Neural cell (in vitro differentiated cells): ENCODE results near the gene TTC39B. TPM values are rescaled to one million over a fixed set of nuclear protein-coding genes. Genes with fewer than 3 reads are reported as not detected.

ENCODE experiments used
- H2AFZ ChIP-seq: fragments of 200-600, 300-800 bp; sonication (generic), shearing (Covaris generic); 2 replicates; pipeline ENCODE4 v1.6.0; 2014; ENCODE audit warnings: low read depth, mild to moderate bottlenecking, antibody characterized with exemption, low read length, moderate library complexity
- H3F3A ChIP-seq: fragments of 200-600 bp; shearing (Covaris generic); 2 replicates; pipeline ENCODE4 v1.6.1; 2016; ENCODE audit warnings: mild to moderate bottlenecking, moderate library complexity, mixed read lengths, antibody characterized with exemption, low read length; ENCODE audit not compliant: insufficient read depth, poor library complexity, severe bottlenecking
- H3K27ac ChIP-seq: fragments of 200-600, 300-800 bp; sonication (generic), shearing (Covaris generic); 2 replicates; pipeline ENCODE4 v1.5.1; 2014; ENCODE audit warnings: mild to moderate bottlenecking, low read length, moderate library complexity
- H3K27me3 ChIP-seq: fragments of 300-800, 200-600 bp; sonication (generic), shearing (Covaris generic); 2 replicates; pipeline ENCODE4 v1.6.0; 2014; ENCODE audit warnings: mild to moderate bottlenecking, low read depth, low read length, moderate library complexity; ENCODE audit not compliant: insufficient read depth
- H3K36me3 ChIP-seq: fragments of 300-800, 200-600 bp; sonication (generic), shearing (Covaris generic); 2 replicates; pipeline ENCODE4 v1.5.1; 2014; ENCODE audit warnings: mild to moderate bottlenecking, antibody characterized with exemption, low read length, moderate library complexity; ENCODE audit not compliant: insufficient read depth
- H3K4me2 ChIP-seq: fragments of 300-800, 200-600 bp; sonication (generic), shearing (Covaris generic); 2 replicates; pipeline ENCODE4 v1.6.0; 2014; ENCODE audit warnings: mild to moderate bottlenecking, low read length
- H3K4me3 ChIP-seq: fragments of 300-800, 200-600 bp; sonication (generic), shearing (Covaris generic); 2 replicates; pipeline ENCODE4 v1.5.1; 2014; ENCODE audit warnings: mild to moderate bottlenecking, low read length, moderate library complexity
- H3K79me2 ChIP-seq: fragments of 200-600 bp; shearing (Covaris generic); replicated peaks from 2 replicates; pipeline ENCODE4 v1.6.0; 2014; ENCODE audit warnings: mild to moderate bottlenecking, low read length, moderate library complexity; ENCODE audit not compliant: insufficient read depth
- H3K9ac ChIP-seq: fragments of 300-800, 200-600 bp; sonication (generic), shearing (Covaris generic); 2 replicates; pipeline ENCODE4 v1.6.1; 2016; ENCODE audit warnings: mild to moderate bottlenecking, low read length, mixed read lengths
- H3K9me2 ChIP-seq: fragments of 200-600 bp; shearing (Covaris generic); 2 replicates; pipeline ENCODE4 v1.6.1; 2016; ENCODE audit warnings: mild to moderate bottlenecking, low read length, mixed read lengths; ENCODE audit not compliant: insufficient read depth
- H3K9me3 ChIP-seq: fragments of 200-600, 300-800 bp; sonication (generic), shearing (Covaris generic); 2 replicates; pipeline ENCODE4 v1.6.1; 2016; ENCODE audit warnings: mild to moderate bottlenecking, mixed run types, low read length, moderate library complexity, mixed read lengths
- H4K20me1 ChIP-seq: fragments of 200-600 bp; shearing (Covaris generic); 2 replicates; pipeline ENCODE4 v1.6.1; 2016; ENCODE audit warnings: mild to moderate bottlenecking, mixed run types; ENCODE audit not compliant: insufficient read depth
- EP300 ChIP-seq: fragments of 450-650 bp; conservative IDR thresholded peaks from 2 replicates; pipeline ENCODE4 v1.6.1; 2014; ENCODE audit warnings: antibody characterized with exemption, mild to moderate bottlenecking, moderate library complexity; ENCODE audit not compliant: poor library complexity, severe bottlenecking
- EZH2 ChIP-seq: fragments of 200-600, 300-800 bp; shearing (Covaris generic), sonication (generic); IDR thresholded peaks from 2 replicates; pipeline ENCODE4 v1.6.1; 2014; ENCODE audit warnings: antibody characterized with exemption, low read length, borderline replicate concordance, mild to moderate bottlenecking; ENCODE audit not compliant: insufficient read depth, poor library complexity, severe bottlenecking
- MXI1 ChIP-seq: fragments of 450-650 bp; conservative IDR thresholded peaks from 2 replicates; pipeline ENCODE4 v1.6.1; 2014; ENCODE audit warnings: antibody characterized with exemption, mild to moderate bottlenecking; ENCODE audit not compliant: poor library complexity, severe bottlenecking
- POLR2AphosphoS5 ChIP-seq: IDR thresholded peaks from 2 replicates; pipeline ENCODE4 v1.6.1; 2012
- RAD21 ChIP-seq: fragments of 450-650 bp; conservative IDR thresholded peaks from 2 replicates; pipeline ENCODE4 v1.6.1; 2014; ENCODE audit warnings: antibody characterized with exemption, mild to moderate bottlenecking, moderate library complexity
- SMC3 ChIP-seq: fragments of 450-650 bp; conservative IDR thresholded peaks from 2 replicates; pipeline ENCODE4 v1.6.1; 2014; ENCODE audit warnings: antibody characterized with exemption, mild to moderate bottlenecking, moderate library complexity; ENCODE audit not compliant: poor library complexity
- TAF1 ChIP-seq: IDR thresholded peaks from 2 replicates; pipeline ENCODE4 v1.6.1; 2012; ENCODE audit warnings: low read depth
- polyA plus RNA-seq: library from polyadenylated mRNA; depleted of rRNA; stranded (reverse); fragments of >200 nt; gene quantifications from 2 replicates; pipeline ENCODE4 v1.2.3, GENCODE V29; 2014
- TF ChIP-seq, protein P1 (sequence below): fragments of 450-650 bp; IDR thresholded peaks from 2 replicates; pipeline ENCODE4 v1.5.1; 2014; ENCODE audit warnings: antibody characterized with exemption, mild to moderate bottlenecking, moderate library complexity; ENCODE audit not compliant: poor library complexity, severe bottlenecking
- TF ChIP-seq, protein P2 (sequence below): IDR thresholded peaks from 2 replicates; pipeline ENCODE4 v1.6.1; 2012; ENCODE audit warnings: borderline replicate concordance

TTC39B gene
- polyA plus RNA-seq, 1 donor from 2014 or later: 2.8 TPM

DNA sequence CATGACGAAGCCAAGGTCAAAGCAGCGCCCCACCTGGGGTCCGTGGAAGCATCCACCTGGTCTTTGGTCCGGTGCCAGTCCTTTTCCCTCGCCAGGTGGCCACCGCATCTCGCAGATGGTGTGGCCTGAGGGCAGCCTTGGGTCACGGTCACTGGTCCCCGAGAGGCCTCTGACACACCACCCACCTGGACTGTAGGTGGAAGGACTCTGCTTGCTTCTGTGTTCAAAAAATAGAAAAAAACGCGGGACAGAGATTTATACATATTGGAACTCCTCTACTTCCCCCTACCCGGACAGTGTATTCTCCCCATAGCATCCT lies 466 bp upstream of the TTC39B start:
- Histone ChIP-seq H3K4me2 (peak overlapping the region; percentile 60), H4K20me1 (no peaks in the 10 kb centered on the region), H3F3A (no peaks in the 10 kb centered on the region), H3K27ac (no peak overlapping the region), H3K9me2 (no peaks in the 10 kb centered on the region), H3K36me3 (no peaks in the 10 kb centered on the region), H3K9me3 (no peaks in the 10 kb centered on the region), H2AFZ (peak overlapping the region; percentile 48), H3K9ac (peak overlapping the region; percentile 47), H3K79me2 (no peaks in the 10 kb centered on the region), H3K4me3 (peak overlapping the region; percentile 86), H3K27me3 (peaks cover 23% of the 10 kb centered on the region)
- no peak for TF ChIP-seq TAF1
- TF ChIP-seq, protein P1, sequence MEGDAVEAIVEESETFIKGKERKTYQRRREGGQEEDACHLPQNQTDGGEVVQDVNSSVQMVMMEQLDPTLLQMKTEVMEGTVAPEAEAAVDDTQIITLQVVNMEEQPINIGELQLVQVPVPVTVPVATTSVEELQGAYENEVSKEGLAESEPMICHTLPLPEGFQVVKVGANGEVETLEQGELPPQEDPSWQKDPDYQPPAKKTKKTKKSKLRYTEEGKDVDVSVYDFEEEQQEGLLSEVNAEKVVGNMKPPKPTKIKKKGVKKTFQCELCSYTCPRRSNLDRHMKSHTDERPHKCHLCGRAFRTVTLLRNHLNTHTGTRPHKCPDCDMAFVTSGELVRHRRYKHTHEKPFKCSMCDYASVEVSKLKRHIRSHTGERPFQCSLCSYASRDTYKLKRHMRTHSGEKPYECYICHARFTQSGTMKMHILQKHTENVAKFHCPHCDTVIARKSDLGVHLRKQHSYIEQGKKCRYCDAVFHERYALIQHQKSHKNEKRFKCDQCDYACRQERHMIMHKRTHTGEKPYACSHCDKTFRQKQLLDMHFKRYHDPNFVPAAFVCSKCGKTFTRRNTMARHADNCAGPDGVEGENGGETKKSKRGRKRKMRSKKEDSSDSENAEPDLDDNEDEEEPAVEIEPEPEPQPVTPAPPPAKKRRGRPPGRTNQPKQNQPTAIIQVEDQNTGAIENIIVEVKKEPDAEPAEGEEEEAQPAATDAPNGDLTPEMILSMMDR: peak; percentile 18

DNA sequence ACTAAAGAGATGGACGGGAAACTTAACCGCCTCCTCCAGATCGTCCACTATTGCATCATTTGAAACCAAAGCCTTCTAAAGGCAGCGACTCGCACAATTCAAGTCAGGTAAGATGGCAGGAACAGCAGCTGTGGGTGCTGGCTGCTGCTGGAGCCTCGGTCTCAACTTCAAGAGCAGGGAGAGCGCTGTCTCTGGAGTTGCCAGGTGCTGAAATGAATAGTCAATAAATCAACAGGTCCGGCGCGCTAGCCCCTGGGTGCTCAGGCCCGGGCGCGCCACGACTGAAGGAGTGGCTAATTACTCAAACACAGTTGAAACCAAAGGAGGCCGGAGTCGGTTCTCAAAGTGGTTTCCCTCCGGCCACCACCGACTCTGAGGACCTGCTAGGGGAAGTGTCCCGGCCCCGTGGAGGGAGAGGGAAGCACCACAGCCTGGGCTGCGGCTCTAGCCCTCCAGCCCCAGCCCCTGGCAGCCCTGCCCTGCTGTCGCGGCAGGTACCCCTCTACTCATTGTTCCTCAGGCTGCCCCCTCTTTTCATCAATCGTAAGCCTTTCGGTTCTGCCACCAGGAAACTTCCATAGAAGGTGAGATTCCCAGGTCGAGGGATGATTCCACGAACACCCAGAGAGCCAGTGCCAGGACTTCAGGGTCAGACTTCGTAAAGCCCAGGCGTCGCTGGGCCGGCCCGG lies 804 bp downstream of the TTC39B start:
- Histone ChIP-seq H3K36me3 (no peaks in the 10 kb centered on the region), H3K4me2 (peak overlapping the region; percentile 19), H3K9me2 (no peaks in the 10 kb centered on the region), H3K27me3 (peaks cover 23% of the 10 kb centered on the region), H2AFZ (peak overlapping the region; percentile 48), H3F3A (no peaks in the 10 kb centered on the region), H3K27ac (no peak overlapping the region), H3K9me3 (no peaks in the 10 kb centered on the region), H4K20me1 (no peaks in the 10 kb centered on the region), H3K79me2 (no peaks in the 10 kb centered on the region), H3K9ac (peak overlapping the region; percentile 47), H3K4me3 (peak overlapping the region; percentile 86)
- TF ChIP-seq, protein P2, sequence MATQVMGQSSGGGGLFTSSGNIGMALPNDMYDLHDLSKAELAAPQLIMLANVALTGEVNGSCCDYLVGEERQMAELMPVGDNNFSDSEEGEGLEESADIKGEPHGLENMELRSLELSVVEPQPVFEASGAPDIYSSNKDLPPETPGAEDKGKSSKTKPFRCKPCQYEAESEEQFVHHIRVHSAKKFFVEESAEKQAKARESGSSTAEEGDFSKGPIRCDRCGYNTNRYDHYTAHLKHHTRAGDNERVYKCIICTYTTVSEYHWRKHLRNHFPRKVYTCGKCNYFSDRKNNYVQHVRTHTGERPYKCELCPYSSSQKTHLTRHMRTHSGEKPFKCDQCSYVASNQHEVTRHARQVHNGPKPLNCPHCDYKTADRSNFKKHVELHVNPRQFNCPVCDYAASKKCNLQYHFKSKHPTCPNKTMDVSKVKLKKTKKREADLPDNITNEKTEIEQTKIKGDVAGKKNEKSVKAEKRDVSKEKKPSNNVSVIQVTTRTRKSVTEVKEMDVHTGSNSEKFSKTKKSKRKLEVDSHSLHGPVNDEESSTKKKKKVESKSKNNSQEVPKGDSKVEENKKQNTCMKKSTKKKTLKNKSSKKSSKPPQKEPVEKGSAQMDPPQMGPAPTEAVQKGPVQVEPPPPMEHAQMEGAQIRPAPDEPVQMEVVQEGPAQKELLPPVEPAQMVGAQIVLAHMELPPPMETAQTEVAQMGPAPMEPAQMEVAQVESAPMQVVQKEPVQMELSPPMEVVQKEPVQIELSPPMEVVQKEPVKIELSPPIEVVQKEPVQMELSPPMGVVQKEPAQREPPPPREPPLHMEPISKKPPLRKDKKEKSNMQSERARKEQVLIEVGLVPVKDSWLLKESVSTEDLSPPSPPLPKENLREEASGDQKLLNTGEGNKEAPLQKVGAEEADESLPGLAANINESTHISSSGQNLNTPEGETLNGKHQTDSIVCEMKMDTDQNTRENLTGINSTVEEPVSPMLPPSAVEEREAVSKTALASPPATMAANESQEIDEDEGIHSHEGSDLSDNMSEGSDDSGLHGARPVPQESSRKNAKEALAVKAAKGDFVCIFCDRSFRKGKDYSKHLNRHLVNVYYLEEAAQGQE: no peak
- TF ChIP-seq POLR2AphosphoS5: no peak
- no peak for TF ChIP-seq EZH2
- TF ChIP-seq EP300: no peak
- TF ChIP-seq, protein P1: no peak
- TF ChIP-seq RAD21: no peak
- TF ChIP-seq SMC3: no peak
- no peak for TF ChIP-seq MXI1
